PC-9 (cell line): ENCODE results near the gene UVRAG.

ENCODE experiments used
- CTCF ChIP-seq: fragments of 200-600 bp; sonication (generic); conservative IDR thresholded peaks from 2 replicates; pipeline ENCODE4 v1.6.1; 2017; ENCODE audit warnings: mixed run types, antibody characterized with exemption, mild to moderate bottlenecking, moderate library complexity
- EZH2 ChIP-seq: fragments of 200-600 bp; sonication (generic); IDR thresholded peaks from 2 replicates; pipeline ENCODE4 v1.8.0; 2017; ENCODE audit warnings: antibody characterized with exemption, low read depth

- TF ChIP-seq EZH2, result no peak
- TF ChIP-seq CTCF, result no peak
Observed at GRCh38 chr11:76174330-76174729, 359.3 kb downstream of the UVRAG start.
